GM18909 (cell line): Measurements from ENCODE around the gene CLPX.
"Not testable (repeated sequence)": the region's sequence is repeated elsewhere in the genome, so short reads cannot be mapped to it uniquely, and the experiment has no call there.

ENCODE experiments used
- ATAC-seq: cut with Tn5 transposase; IDR thresholded peaks from one replicate; pipeline ENCODE4 v1.9.1; 2021; ENCODE audit warnings: mild to moderate bottlenecking; ENCODE audit not compliant: unreplicated experiment, poor library complexity

The CLPX gene

GRCh38 chr15:65184868-65185717, at the start of gene CLPX:
TSS of gene CLPX (minus strand) at chr15:65185342. CDS start at chr15:65185153, 189 bp downstream.
- peak; percentile 80 for ATAC-seq

GRCh38 chr15:65233696-65234095, 48.6 kb upstream of the CLPX start:
- ATAC-seq, result no peak

DNA sequence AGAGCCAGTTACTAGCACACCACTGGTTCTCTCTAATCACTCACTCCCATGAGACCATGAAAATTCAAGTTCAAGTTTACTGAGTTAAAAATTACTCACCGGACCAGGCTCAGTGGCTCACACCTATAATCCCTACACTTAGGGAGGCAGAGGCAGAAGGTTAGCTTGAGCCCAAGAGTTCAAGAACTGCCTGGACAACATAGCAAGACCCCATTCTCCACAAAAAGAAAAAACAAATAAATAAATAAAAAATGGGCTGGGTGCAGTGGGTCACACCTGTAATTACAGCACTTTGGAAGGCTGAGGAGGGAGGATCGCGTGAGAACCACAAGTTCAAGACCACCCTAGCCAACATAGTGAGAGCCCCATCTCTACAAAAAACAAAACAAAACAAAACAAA, 47.4 kb upstream of the CLPX start:
- ATAC-seq, result no peak

GRCh38 chr15:65231306-65231705, 46.2 kb upstream of the CLPX start:
- ATAC-seq, result no peak

GRCh38 chr15:65226901-65227300, 41.8 kb upstream of the CLPX start:
- not testable (repeated sequence) for ATAC-seq

DNA sequence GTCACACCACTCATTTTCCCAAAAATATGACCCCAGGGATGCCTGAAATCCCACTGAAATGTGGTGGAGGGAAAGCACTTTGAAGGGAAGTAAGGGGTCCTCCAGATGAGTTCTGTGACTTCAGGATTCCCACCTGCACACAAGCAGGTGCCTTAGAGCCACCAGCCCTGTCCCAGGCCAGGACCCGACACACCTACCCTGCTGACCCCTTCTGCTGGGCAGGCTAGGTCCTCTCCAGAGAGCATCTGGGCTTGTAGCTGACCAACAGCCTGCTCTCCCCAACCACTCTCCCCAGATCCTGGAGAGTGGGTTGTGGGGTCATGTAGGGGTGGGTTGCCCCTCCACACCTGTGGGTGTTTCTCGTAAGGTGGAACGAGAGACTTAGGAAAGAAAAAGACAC, 41.1 kb upstream of the CLPX start:
- no peak for ATAC-seq

GRCh38 chr15:65223996-65224395, 38.9 kb upstream of the CLPX start:
- no peak for ATAC-seq

- no peak for ATAC-seq
Measured at GRCh38 chr15:65222891-65223290, 37.7 kb upstream of the CLPX start.

GRCh38 chr15:65221697-65222096, 36.6 kb upstream of the CLPX start:
- ATAC-seq, result no peak

DNA sequence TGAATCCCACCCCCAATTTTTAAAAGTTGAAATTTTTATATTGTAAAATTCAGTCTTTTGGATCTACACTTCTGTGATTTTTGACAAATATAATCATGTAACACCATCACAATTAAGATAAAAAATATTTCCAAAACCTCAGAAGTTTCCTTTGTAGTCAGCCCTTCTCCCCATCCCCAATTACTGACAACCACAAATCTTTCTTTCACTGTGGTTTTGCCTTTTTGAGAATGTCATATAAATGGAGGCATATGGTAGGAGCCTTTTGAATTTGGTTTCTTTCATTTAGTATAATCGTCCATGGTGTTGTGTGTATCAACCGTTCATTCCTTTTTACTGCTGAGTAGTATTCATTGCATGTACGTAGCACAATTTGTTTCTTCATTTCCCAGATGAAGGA, 34.0 kb upstream of the CLPX start:
- no peak for ATAC-seq

DNA sequence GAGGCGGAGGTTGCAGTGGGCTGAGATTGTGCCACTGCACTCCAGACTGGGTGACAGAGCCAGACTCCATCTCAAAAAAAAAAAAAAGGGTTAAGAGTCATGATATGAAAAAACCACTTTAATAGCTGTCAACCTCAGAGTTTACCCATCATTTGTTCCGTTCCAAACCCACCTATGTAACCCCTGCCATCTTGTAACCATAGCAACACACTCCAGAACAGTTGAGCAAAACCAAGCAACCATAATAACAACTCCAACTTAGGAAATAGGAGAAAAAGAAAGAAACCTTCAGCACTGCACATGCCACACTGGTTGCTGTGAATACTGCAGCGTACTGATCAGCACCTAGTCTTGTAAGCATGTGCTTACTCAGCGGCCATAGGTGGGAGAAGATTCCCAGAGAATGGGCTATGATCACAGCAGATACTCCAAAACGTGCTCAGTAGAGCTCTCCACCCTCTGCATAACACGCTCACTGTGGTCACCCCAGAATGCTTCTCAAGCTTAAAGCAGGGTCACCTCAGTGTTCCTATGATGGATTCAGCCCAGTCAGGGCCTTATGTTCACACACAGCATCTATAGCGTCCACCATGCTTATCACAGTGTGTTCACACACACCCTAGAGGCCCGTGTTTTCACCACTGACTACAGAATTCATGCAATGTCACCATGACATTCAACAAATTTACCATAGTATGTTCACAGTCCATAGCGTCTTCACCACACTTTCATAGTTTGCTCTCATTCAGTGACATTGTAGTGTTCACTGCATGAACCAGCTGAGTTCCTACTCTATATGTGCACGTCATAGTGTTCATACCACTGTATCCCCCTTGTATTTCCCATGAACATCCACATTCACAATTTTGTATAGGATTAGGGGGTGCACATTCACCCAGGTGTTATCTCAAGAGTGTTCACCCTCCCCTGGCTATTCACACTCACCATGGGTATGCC, 32.7 kb upstream of the CLPX start:
- no peak for ATAC-seq

- no peak for ATAC-seq
Measured at GRCh38 chr15:65215496-65215895, 30.4 kb upstream of the CLPX start.

GRCh38 chr15:65214010-65214409, 28.9 kb upstream of the CLPX start:
- ATAC-seq, result no peak

DNA sequence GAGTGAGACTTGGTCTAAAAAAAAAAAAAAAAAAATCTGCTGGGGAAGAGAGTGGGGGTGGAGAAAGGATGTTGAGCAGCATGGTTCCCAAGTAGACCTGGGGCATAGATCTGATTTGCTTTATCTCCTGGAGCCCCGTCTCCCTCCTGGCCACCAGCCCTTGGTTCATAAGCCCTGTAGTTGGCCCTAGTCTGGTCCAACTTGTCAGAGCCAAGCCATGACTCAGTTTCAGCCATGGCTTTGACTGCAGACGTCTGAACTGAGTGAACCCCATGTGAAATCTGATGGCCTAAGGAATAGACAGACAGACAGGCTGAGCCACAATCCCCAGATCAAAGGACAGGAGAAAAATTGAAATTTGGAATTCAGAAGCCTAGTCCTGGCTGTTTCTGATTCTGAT, 28.1 kb upstream of the CLPX start:
- no peak for ATAC-seq

DNA sequence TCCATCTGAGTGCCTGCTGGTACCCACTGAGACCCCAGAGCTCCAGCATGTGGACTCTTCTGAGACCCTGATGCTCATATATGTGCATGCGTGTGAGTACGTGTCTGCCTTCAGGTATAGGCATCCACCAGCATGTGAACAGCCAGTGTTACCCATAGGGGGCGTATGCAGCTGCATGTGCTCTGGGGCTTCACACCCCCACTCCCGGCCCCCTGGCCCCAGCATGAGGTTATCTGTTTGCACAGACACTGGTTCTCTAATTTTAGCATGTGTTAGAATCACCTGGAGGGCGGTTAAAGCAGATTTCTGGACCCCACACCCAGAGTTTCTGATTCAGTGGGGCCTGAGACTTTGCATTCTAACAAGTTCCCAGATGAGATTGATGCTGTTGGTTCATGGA, 27.0 kb upstream of the CLPX start:
- no peak for ATAC-seq

DNA sequence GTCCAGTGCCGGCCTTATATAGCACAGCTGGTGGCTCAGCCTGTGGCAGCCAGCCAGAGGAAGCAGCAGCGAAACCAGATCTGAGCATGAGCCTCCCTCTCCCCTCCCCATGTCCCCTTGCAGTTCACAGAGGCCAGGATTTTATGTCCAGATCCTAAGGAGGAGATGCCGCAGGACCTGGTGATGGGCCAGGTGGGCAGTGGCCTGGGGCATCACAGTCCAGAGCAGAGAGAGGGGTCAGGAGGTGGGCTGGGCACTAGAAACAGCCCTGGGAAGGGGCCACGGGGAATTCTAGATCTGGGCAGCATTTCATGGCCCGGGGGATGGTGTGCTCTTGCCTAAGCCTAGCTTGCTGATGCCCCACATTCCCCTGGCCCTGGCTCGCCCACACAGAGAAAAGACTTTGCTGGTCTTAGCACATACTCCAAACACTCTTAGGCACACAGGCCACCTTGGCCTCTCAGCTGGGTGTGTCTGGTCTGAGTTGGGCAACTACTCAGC, 26.4 kb upstream of the CLPX start:
- no peak for ATAC-seq

- ATAC-seq, result no peak
Measured at GRCh38 chr15:65210770-65211481, 25.8 kb upstream of the CLPX start, which contains the start of gene CILP. TSS of gene CILP (minus strand) at chr15:65211473. CDS start at chr15:65209755, 1,718 bp downstream.

DNA sequence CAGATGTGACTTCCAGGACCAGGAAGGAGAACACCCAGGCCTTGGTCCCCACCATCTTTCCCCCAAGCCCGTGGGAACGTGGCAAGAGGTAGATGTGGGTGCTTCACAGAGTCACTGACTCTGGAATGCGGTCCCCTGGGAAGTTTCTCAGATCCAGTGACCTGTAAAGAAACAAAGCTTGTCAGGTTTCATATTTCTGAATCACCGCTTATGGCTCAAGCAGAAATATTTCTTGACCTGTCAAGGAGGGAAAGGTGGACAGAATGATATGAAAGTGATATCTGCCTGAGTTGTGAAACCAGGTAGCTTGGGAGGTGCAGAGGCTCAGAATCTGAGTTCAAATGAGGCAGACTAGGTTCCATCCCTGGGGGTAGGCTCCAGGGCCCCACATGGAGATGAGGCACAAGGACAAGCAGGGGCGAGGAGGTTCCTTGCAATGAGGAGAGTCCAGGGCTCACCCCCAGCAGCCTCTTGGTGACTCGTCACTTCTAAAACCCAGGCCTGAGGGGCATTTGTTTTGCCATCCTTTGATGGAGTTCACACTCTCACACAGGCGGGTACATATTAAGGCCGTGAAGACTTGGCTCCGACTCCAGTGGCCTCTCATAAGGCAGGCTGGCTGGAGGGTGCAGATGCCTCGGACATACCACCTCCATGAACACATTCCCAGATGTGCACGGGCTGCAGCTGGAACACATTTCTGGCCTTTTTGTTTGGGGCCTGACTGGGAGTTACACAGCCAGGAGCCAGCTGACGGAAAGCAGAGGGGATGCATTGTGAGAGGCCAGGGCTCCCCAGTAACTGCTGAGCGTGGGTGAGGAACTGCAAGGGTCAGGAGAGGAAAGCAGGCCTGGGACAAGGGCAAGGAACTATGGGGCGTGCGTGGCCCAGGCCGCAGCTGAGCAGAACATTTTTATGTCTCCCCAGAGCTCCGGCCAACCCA, 24.8 kb upstream of the CLPX start:
- no peak for ATAC-seq

DNA sequence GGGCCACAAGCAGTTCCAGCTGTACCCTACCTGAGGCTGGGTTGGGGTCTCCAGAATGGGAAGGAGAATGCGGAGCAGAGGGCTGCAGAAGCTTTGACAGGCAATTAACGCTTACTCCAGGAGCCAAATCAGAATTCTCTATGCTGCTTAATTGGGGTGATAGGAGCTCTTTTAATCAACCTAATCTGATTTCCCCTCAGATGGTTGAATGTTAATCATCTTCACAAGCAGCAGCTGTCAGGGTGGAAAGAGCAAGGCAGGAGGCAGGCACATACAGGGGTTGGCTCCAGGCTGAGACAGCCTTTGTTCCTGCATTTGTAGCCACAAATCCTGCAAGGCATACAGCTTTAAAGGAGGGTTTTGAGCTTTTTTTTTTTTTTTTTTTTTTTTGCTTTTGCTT, 23.5 kb upstream of the CLPX start:
- ATAC-seq, result no peak
